ENCODE measurements around the gene HLA-DRA.
A peak's percentile ranks its signal among the peaks of the same experiment; 100 is the strongest.

The HLA-DRA gene

GRCh38 chr6:32439602-32440214 is at the start of gene HLA-DRA:
TSS of gene HLA-DRA (plus strand) at chr6:32439887. CDS start at chr6:32439951, 64 bp downstream.
- DNase-seq, result no peak

- DNase-seq, result no peak
These were observed 48.2 kb upstream of the HLA-DRA start for GRCh38 chr6:32391505-32391904.

- no peak for DNase-seq
These were observed 45.8 kb upstream of the HLA-DRA start for GRCh38 chr6:32393665-32394420.

- no peak for DNase-seq
These were observed 43.7 kb upstream of the HLA-DRA start for GRCh38 chr6:32396028-32396427.

- DNase-seq, result no peak
These were observed 42.3 kb upstream of the HLA-DRA start for GRCh38 chr6:32397252-32397920.

- no peak for DNase-seq
These were observed 38.3 kb upstream of the HLA-DRA start for GRCh38 chr6:32401284-32401963.

GRCh38 chr6:32402812-32403211 is 36.9 kb upstream of the HLA-DRA start:
- no peak for DNase-seq

GRCh38 chr6:32405656-32406055 is 34.0 kb upstream of the HLA-DRA start:
- DNase-seq, result no peak

- DNase-seq, result no peak
These were observed 33.5 kb upstream of the HLA-DRA start for GRCh38 chr6:32406197-32406596.

GRCh38 chr6:32406857-32407256 is 32.8 kb upstream of the HLA-DRA start, which contains the start of gene BTNL2:
TSS of gene BTNL2 (minus strand) at chr6:32407181. CDS start at chr6:32407123, 58 bp downstream.
- no peak for DNase-seq

- DNase-seq, result no peak
These were observed 28.8 kb upstream of the HLA-DRA start for GRCh38 chr6:32410906-32411305.

GRCh38 chr6:32411566-32412327 is 27.9 kb upstream of the HLA-DRA start:
- DNase-seq, result no peak

- peak; percentile 70 for DNase-seq
These were observed 26.1 kb upstream of the HLA-DRA start for GRCh38 chr6:32413427-32414047.

- peak; percentile 61 for DNase-seq
These were observed 24.1 kb upstream of the HLA-DRA start for GRCh38 chr6:32415521-32416019.

GRCh38 chr6:32416036-32416435 is 23.7 kb upstream of the HLA-DRA start:
- no peak for DNase-seq

- no peak for DNase-seq
These were observed 14.9 kb upstream of the HLA-DRA start for GRCh38 chr6:32424589-32425300.

- DNase-seq, result no peak
These were observed 13.3 kb upstream of the HLA-DRA start for GRCh38 chr6:32426338-32426737.

- no peak for DNase-seq
These were observed 12.5 kb upstream of the HLA-DRA start for GRCh38 chr6:32427218-32427617.

GRCh38 chr6:32427934-32428474 is 11.7 kb upstream of the HLA-DRA start:
- DNase-seq, result no peak

GRCh38 chr6:32430179-32430578 is 9.5 kb upstream of the HLA-DRA start:
- no peak for DNase-seq

- no peak for DNase-seq
These were observed 8.5 kb upstream of the HLA-DRA start for GRCh38 chr6:32431142-32431541.
